HCT116 (cell line): Measurements from ENCODE around the gene TERT. TPM values are rescaled to one million over a fixed set of nuclear protein-coding genes. Genes with fewer than 3 reads are reported as not detected.

Experiments used
- ATAC-seq: fragments of 200-7000 bp; cut with Tn5 transposase; 2 replicates; pipeline ENCODE4 v1.9.1; 2020; ENCODE audit warnings: mild to moderate bottlenecking, moderate library complexity
- BruUV-seq: library from RNA; stranded (reverse); fragments of 400-500 nt; replicated peaks from 2 replicates; lab custom pipeline; 2021; lab: Mats Ljungman, UMichigan
- CTCF ChIA-PET: fragments of 300-600 bp; sonication (Branson Sonifier 250); formaldehyde crosslinking; loops from one replicate; lab custom pipeline; 2021; ENCODE audit warnings: antibody characterized with exemption; lab: Charles Lee
- POLR2A ChIA-PET: fragments of 300-600, 350-600 bp; sonication (Branson Sonifier 250); formaldehyde crosslinking; loops from one replicate; lab custom pipeline; 2021; ENCODE audit warnings: antibody characterized with exemption; lab: Charles Lee
- RAD21 ChIA-PET, 2 experiments: fragments of 300-600 bp; sonication (Branson Sonifier 250); formaldehyde crosslinking; loops; one replicate each; lab custom pipeline; 2023; ENCODE audit warnings: low total read pairs in 2 of 2; ENCODE audit not compliant: uncharacterized antibody in 2 of 2, unreplicated experiment in 2 of 2, low non-redundant PET in 1 of 2; lab: Charles Lee
- DNase-seq: peaks from one replicate; pipeline ENCODE4 v3.0.0-alpha.2; 2010; ENCODE audit warnings: low read depth, low spot score
- H2AFZ ChIP-seq: fragments of 200-600 bp; shearing (Covaris generic), sonication (generic); 2 replicates; pipeline ENCODE4 v1.6.1; 2017; ENCODE audit warnings: low read depth, mixed run types, mixed read lengths, antibody characterized with exemption, low read length; ENCODE audit not compliant: poor library complexity, severe bottlenecking
- H3K27ac ChIP-seq: 2 replicates; pipeline ENCODE4 v1.5.1; 2012; ENCODE audit warnings: low read depth, low read length
- H3K27me3 ChIP-seq: fragments of 200-600 bp; sonication (generic); 2 replicates; pipeline ENCODE4 v1.6.1; 2016; ENCODE audit warnings: mixed run types, low read length, mixed read lengths; ENCODE audit not compliant: insufficient read depth
- H3K36me3 ChIP-seq, 2 experiments: fragments of 200-500 bp in 1 of 2; fragments of 200-600 bp in 1 of 2; sonication (Bioruptor generic) in 1 of 2; sonication (generic) in 1 of 2; 2 replicates each; pipeline versions ENCODE4 v1.5.1 to v1.6.1; 2014 to 2016; ENCODE audit warnings: low read length in 2 of 2, inconsistent platforms in 1 of 2, mixed read lengths in 1 of 2, mixed run types in 1 of 2; ENCODE audit not compliant: insufficient read depth in 2 of 2, control insufficient read depth in 1 of 2
- H3K4me1 ChIP-seq, 2 experiments: fragments of 200-600 bp in 1 of 2; sonication (generic) in 1 of 2; 2 replicates each; pipeline versions ENCODE4 v1.5.1 to v1.6.1; 2012 to 2017; ENCODE audit warnings: low read length in 2 of 2, inconsistent platforms in 1 of 2, mild to moderate bottlenecking in 1 of 2, mixed read lengths in 1 of 2, mixed run types in 1 of 2, moderate library complexity in 1 of 2; ENCODE audit not compliant: insufficient read depth in 2 of 2, control insufficient read depth in 1 of 2
- H3K4me2 ChIP-seq: fragments of 200-600 bp; sonication (generic); 2 replicates; pipeline ENCODE4 v1.6.1; 2017; ENCODE audit warnings: mixed run types, low read length, mixed read lengths
- H3K4me3 ChIP-seq, 2 experiments: fragments of 200-600 bp in 1 of 2; sonication (generic) in 1 of 2; replicated peaks in 1 of 2; 2 replicates each; pipeline ENCODE4 v1.5.1; 2011 to 2016; ENCODE audit warnings: low read length in 2 of 2, control low read depth in 1 of 2, low read depth in 1 of 2, mild to moderate bottlenecking in 1 of 2, mixed read lengths in 1 of 2, mixed run types in 1 of 2
- H3K79me2 ChIP-seq: fragments of 200-600 bp; sonication (generic); 2 replicates; pipeline ENCODE4 v1.6.1; 2017; ENCODE audit warnings: mild to moderate bottlenecking, mixed run types, low read length, moderate library complexity, mixed read lengths; ENCODE audit not compliant: insufficient read depth
- H3K9ac ChIP-seq: fragments of 200-600 bp; sonication (generic); 2 replicates; pipeline ENCODE4 v1.6.1; 2016; ENCODE audit warnings: low read length, mixed read lengths
- H3K9me2 ChIP-seq: fragments of 200-600 bp; sonication (generic), shearing (Covaris generic); 2 replicates; pipeline ENCODE4 v1.6.1; 2017; ENCODE audit warnings: mixed run types, mild to moderate bottlenecking, moderate library complexity; ENCODE audit not compliant: insufficient read depth
- H3K9me3 ChIP-seq, 2 experiments: fragments of 200-500 bp in 1 of 2; fragments of 200-600 bp in 1 of 2; sonication (Bioruptor generic) in 1 of 2; sonication (generic) in 1 of 2; 2 replicates each; pipeline ENCODE4 v1.6.1; 2014 to 2017; ENCODE audit warnings: low read length in 2 of 2, mixed read lengths in 2 of 2, inconsistent platforms in 1 of 2, low read depth in 1 of 2, mild to moderate bottlenecking in 1 of 2, mixed run types in 1 of 2, moderate library complexity in 1 of 2; ENCODE audit not compliant: control insufficient read depth in 1 of 2, insufficient read depth in 1 of 2
- H4K20me1 ChIP-seq: fragments of 200-600 bp; sonication (generic), shearing (Covaris generic); 2 replicates; pipeline ENCODE4 v1.6.1; 2017; ENCODE audit warnings: mixed run types, mild to moderate bottlenecking, moderate library complexity; ENCODE audit not compliant: insufficient read depth
- EGR1 ChIP-seq: IDR thresholded peaks from 2 replicates; pipeline ENCODE4 v1.6.1; 2012; ENCODE audit warnings: low read depth
- ELF1 ChIP-seq: IDR thresholded peaks from 2 replicates; pipeline ENCODE4 v1.6.1; 2012; ENCODE audit warnings: low read depth, borderline replicate concordance
- EZH2 ChIP-seq: fragments of 200-600 bp; sonication (generic); IDR thresholded peaks from 2 replicates; pipeline ENCODE4 v1.6.1; 2017; ENCODE audit warnings: antibody characterized with exemption, mixed run types
- EZH2phosphoT487 ChIP-seq: fragments of 200-600 bp; IDR thresholded peaks from 2 replicates; pipeline ENCODE4 v1.6.1; 2018; ENCODE audit warnings: antibody characterized with exemption, borderline replicate concordance
- FOSL1 ChIP-seq: IDR thresholded peaks from 2 replicates; pipeline ENCODE4 v1.6.1; 2012; ENCODE audit warnings: low read depth
- JUND ChIP-seq: IDR thresholded peaks from 2 replicates; pipeline ENCODE4 v1.6.1; 2012
- POLR2A ChIP-seq: IDR thresholded peaks from 2 replicates; pipeline ENCODE4 v1.7.0; 2011; ENCODE audit warnings: borderline replicate concordance; ENCODE audit not compliant: insufficient read depth, insufficient read length; ENCODE audit errors: extremely low read depth
- POLR2AphosphoS5 ChIP-seq: IDR thresholded peaks from 2 replicates; pipeline ENCODE4 v1.6.1; 2011; ENCODE audit warnings: mild to moderate bottlenecking, low read depth, low read length, moderate library complexity
- RAD21 ChIP-seq: IDR thresholded peaks from 2 replicates; pipeline ENCODE4 v1.6.1; 2012; ENCODE audit warnings: low read depth, mild to moderate bottlenecking
- SIN3A ChIP-seq: IDR thresholded peaks from 2 replicates; pipeline ENCODE4 v1.6.1; 2012; ENCODE audit warnings: low read depth
- SRF ChIP-seq: IDR thresholded peaks from 2 replicates; pipeline ENCODE4 v1.6.1; 2012; ENCODE audit warnings: low read depth
- TCF7L2 ChIP-seq: IDR thresholded peaks from 2 replicates; pipeline ENCODE4 v1.7.0; 2011; ENCODE audit warnings: borderline replicate concordance, inconsistent platforms; ENCODE audit not compliant: insufficient read depth, insufficient read length; ENCODE audit errors: extremely low read depth
- ZFX ChIP-seq: fragments of 450-650 bp; IDR thresholded peaks from 2 replicates; pipeline ENCODE4 v1.6.1; 2017
- intact Hi-C: fragments of 100-400 bp; cut with micrococcal nuclease; formaldehyde crosslinking; loops from 2 replicates; pipeline ENCODE4 v1.10.0; 2022
- total RNA-seq: library from RNA; stranded (reverse); gene quantifications from one replicate; pipeline ENCODE4 v1.2.1, GENCODE V29; 2021; ENCODE audit not compliant: unreplicated experiment
- TF ChIP-seq, protein P1 (sequence below): IDR thresholded peaks from 2 replicates; pipeline ENCODE4 v1.6.1; 2012
- TF ChIP-seq, protein P2 (sequence below), 3 experiments: fragments of 200-600 bp in 1 of 3; sonication (generic) in 1 of 3; IDR thresholded peaks in 2 of 3; conservative IDR thresholded peaks in 1 of 3; 2 replicates each; pipeline ENCODE4 v1.5.1; 2012 to 2017; ENCODE audit warnings: low read depth in 2 of 3, low read length in 2 of 3, antibody characterized with exemption in 1 of 3, borderline replicate concordance in 1 of 3, control low read depth in 1 of 3, mild to moderate bottlenecking in 1 of 3, mixed read lengths in 1 of 3, mixed run types in 1 of 3, moderate library complexity in 1 of 3; ENCODE audit not compliant: insufficient read depth in 1 of 3

The TERT gene
- total RNA-seq, 1 experiment from 2014 or later = 6.9 TPM

DNA sequence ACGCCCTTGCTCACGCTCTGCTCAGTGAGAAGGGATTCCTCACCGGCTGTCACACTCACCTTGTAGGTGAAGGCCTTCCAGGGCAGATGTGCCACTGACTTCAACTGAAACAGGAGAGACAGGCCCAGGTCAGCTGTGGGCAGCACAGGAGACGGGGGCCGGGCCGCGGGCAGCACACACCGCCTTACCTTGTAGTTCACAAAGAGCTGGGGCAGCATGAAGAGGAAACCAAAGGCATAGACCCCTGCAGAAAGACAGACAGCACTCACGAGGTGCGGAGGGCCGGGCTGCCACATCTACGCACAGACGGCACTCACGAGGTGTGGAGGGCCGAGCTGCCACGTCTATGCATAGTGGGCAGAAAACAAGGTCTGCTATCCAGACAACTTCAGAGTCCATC, 26.7 kb upstream of the TERT start:
- Histone ChIP-seq H3K9me2 (no peaks in the 10 kb centered on the region), H3K4me2 (no peak overlapping the region), H3K9me3 (no peaks in the 10 kb centered on the region), H2AFZ (no peak overlapping the region), H3K9ac (no peak overlapping the region), H3K36me3 (peaks cover 12 to 45% of the 10 kb centered on the region in 2 experiments; a peak in 3 of 4 replicates), H3K27ac (no peak overlapping the region), H3K79me2 (peaks cover 12% of the 10 kb centered on the region; the same call in 1 of the 2 replicates), H3K4me3 (no peak overlapping the region), H3K27me3 (no peaks in the 10 kb centered on the region), H4K20me1 (no peaks in the 10 kb centered on the region), H3K4me1 (peaks cover 5 to 19% of the 10 kb centered on the region in 2 experiments)
- DNase-seq (no peak), ATAC-seq (no peak)
- intact Hi-C loops = no loop called here
- RAD21 ChIA-PET = no interaction called here
- CTCF ChIA-PET = no interaction called here
- POLR2A ChIA-PET = no interaction called here
- no TSS peak for BruUV-seq
- no peak for TF ChIP-seq ELF1
- no peak for TF ChIP-seq EZH2phosphoT487
- TF ChIP-seq, protein P1, sequence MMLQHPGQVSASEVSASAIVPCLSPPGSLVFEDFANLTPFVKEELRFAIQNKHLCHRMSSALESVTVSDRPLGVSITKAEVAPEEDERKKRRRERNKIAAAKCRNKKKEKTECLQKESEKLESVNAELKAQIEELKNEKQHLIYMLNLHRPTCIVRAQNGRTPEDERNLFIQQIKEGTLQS = no peak
- TF ChIP-seq SRF = no peak
- no peak for TF ChIP-seq SIN3A
- TF ChIP-seq EGR1 = no peak
- no peak for TF ChIP-seq RAD21

DNA sequence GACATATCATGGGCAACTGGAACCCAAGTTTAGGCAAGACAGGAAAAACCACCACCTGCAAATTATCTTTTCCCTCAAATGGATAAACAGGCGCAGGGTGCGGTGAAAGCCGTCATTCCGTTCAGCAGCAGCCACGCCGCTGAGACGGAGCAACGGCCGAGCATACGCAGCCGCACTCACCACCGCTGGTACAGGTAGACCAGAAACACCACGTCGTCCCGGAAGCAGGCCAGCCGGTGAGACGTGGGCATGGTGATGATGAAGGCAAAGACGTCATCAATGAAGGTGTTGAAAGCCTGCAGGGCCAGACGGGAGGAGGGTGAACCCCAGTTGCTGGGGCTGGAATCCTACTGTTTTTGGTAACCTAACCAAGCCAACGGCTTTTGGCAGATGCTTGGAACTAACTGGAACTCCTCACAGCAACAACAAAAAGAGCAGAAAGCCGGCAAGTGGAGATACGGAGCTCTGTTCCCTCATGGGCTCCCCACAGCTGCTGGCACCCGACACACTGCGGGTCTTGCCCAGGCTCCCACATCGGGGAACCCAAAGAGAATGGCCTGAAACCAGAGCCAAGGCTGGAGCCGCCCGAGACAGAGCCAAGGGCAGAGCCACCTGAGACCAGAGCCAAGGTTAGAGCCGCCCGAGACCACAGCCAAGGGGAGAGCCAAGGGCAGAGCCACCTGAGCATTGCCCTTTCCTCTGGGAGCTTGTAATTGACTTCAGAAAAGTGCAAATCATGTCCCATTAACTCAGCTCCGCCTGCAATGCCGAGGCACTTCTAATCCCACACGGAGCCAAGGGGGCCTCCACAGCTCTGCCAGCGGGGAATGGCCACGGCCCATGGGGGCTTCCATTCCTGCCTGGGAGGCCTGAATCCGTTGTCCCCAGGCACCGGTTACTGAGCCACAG, 25.8 kb upstream of the TERT start:
- H2AFZ ChIP-seq = no peak overlapping the region
- H3K9me2 ChIP-seq = no peaks in the 10 kb centered on the region
- no peak overlapping the region for H3K27ac ChIP-seq
- ChIA-PET CTCF (no interaction called here), RAD21 (no interaction called here), POLR2A (no interaction called here)
- H3K9ac ChIP-seq = no peak overlapping the region
- no peaks in the 10 kb centered on the region for H3K9me3 ChIP-seq
- TF ChIP-seq JUND (no peak), ZFX (no peak), POLR2A (no peak), SIN3A (no peak), ELF1 (no peak), EZH2phosphoT487 (no peak), FOSL1 (no peak), POLR2AphosphoS5 (no peak), EGR1 (no peak), EZH2 (no peak), TCF7L2 (no peak)
- TF ChIP-seq, protein P2, sequence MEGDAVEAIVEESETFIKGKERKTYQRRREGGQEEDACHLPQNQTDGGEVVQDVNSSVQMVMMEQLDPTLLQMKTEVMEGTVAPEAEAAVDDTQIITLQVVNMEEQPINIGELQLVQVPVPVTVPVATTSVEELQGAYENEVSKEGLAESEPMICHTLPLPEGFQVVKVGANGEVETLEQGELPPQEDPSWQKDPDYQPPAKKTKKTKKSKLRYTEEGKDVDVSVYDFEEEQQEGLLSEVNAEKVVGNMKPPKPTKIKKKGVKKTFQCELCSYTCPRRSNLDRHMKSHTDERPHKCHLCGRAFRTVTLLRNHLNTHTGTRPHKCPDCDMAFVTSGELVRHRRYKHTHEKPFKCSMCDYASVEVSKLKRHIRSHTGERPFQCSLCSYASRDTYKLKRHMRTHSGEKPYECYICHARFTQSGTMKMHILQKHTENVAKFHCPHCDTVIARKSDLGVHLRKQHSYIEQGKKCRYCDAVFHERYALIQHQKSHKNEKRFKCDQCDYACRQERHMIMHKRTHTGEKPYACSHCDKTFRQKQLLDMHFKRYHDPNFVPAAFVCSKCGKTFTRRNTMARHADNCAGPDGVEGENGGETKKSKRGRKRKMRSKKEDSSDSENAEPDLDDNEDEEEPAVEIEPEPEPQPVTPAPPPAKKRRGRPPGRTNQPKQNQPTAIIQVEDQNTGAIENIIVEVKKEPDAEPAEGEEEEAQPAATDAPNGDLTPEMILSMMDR (IDR thresholded peaks at IDR 0.05 in 2 of 3, conservative IDR thresholded peaks at IDR 0.05 in 1 of 3; ENCODE audit: borderline replicate concordance in 1 of 3, insufficient read depth in 1 of 3, low read depth in 2 of 3, low read length in 2 of 3) = no peak
- TF ChIP-seq, protein P1 = no peak
- H3K4me3 ChIP-seq = no peak overlapping the region
- intact Hi-C loops = no loop called here
- no peaks in the 10 kb centered on the region for H4K20me1 ChIP-seq
- H3K4me1 ChIP-seq = peaks cover 11 to 19% of the 10 kb centered on the region in 2 experiments
- peaks cover 12 to 41% of the 10 kb centered on the region in 2 experiments; a peak in 3 of 4 replicates for H3K36me3 ChIP-seq
- no peak for DNase-seq
- no peak for ATAC-seq
- peaks cover 3% of the 10 kb centered on the region; the same call in 1 of the 2 replicates for H3K79me2 ChIP-seq
- H3K27me3 ChIP-seq = no peaks in the 10 kb centered on the region
- BruUV-seq = no TSS peak
- H3K4me2 ChIP-seq = no peak overlapping the region
